ENCODE results near the gene NUP214.
"Not testable (repeated sequence)": the region's sequence is repeated elsewhere in the genome, so short reads cannot be mapped to it uniquely, and the experiment has no call there.

Gene NUP214

DNA sequence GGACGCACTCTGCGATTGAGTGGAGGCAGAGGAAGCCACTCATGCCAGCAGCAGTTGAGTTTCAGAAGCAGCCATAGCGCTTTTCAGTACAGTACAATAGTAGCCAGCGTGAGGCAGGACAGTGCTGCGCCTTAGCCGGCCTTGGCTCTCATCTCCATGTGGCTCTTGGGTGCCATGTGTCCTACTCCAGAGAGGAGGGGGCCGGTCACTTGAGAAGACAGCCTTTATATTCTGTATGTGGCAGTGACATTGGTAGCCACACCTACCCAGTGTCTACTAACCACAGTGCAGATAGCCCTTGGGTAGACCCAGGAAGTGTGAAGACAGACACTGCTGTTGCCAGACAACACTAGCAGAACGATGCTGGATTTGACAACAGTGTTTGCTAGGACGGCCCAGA, 108.6 kb downstream of the NUP214 start:
- no peak for DNase-seq (ENCODE audit: low read depth, low spot score)

DNA sequence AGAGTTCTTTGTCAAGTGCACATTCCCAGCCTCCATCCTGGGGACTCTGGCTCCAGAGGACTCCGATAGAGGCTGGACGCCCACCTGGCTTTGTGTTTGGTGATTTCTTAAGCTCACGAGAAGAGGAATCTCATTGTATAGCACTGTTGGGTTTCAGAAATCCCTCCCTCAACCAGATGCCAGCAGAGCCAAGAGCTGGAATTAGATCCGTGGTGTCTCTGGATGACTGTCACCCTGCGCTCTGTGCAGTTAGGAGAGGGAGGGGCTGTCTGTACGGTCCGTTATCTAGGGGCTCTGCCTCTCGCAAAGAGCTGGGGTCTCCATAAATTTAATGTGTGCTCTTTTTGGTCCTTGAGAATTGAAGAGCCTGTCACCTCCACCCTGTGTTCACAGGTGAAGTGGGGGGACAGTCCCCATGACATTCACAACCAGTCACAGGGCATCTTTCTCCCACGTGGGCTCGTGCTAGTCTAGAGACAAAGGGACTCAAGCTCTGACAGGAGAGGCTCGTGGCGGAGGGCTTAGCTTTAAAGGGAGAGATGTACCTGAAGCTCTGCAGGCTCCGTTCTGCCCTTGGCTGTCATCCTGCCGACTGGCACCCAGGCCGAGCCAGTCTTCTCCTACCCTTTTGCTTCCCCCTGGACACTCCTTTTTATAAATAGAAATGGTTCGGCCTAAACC, 109.6 kb downstream of the NUP214 start:
- no peak for DNase-seq (ENCODE audit: low read depth, low spot score)

GRCh38 chr9:131235480-131235851, 110.1 kb downstream of the NUP214 start:
- no peak for DNase-seq (ENCODE audit: low read depth, low spot score)

DNA sequence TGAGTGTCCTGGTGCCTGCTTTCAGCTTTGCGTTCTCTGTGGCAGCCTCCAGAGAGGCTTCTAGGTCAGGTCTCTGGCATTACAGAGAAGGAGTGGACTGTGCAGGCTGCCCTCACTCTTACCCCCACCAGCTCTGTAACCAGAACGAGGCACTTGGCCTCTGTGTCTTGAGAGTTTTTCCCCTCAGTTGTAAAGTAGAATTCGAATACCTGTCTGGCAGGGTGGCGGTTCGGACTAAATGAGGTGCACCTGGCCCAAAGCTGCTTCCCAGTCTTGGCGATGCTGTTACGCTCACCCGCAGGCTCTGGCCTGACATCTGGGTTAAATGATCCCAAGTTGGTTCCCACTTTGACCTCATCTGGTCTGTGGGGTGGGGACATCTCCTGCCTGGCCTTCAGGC, 110.8 kb downstream of the NUP214 start:
- DNase-seq (ENCODE audit: low read depth, low spot score), result no peak

DNA sequence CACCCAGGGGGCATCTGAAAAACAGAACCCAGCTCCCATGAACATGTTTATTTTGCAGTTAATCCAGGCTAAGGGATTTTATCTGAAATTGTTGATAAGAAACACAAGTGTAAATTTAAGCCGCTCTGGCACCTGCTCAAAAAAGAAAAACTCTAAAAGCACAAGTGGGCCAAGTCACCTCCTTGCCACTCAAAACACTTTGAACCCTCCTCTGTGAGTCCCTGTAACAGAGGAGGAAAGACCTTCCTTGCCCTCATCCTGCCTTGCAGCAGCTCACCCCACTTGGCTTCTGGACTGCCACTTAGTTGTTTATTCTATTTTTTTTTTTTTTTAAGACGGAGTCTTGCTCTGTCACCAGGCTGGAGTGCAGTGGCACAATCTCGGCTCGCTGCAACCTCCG, 111.4 kb downstream of the NUP214 start:
- DNase-seq (ENCODE audit: low read depth, low spot score), result no peak

- DNase-seq (ENCODE audit: low read depth, low spot score), result no peak
Observed at GRCh38 chr9:131237291-131237690, 111.9 kb downstream of the NUP214 start.

GRCh38 chr9:131237931-131238401, 112.6 kb downstream of the NUP214 start:
- no peak for DNase-seq (ENCODE audit: low read depth, low spot score)

GRCh38 chr9:131238402-131239021, 113.1 kb downstream of the NUP214 start:
- no peak for DNase-seq (ENCODE audit: low read depth, low spot score)

DNA sequence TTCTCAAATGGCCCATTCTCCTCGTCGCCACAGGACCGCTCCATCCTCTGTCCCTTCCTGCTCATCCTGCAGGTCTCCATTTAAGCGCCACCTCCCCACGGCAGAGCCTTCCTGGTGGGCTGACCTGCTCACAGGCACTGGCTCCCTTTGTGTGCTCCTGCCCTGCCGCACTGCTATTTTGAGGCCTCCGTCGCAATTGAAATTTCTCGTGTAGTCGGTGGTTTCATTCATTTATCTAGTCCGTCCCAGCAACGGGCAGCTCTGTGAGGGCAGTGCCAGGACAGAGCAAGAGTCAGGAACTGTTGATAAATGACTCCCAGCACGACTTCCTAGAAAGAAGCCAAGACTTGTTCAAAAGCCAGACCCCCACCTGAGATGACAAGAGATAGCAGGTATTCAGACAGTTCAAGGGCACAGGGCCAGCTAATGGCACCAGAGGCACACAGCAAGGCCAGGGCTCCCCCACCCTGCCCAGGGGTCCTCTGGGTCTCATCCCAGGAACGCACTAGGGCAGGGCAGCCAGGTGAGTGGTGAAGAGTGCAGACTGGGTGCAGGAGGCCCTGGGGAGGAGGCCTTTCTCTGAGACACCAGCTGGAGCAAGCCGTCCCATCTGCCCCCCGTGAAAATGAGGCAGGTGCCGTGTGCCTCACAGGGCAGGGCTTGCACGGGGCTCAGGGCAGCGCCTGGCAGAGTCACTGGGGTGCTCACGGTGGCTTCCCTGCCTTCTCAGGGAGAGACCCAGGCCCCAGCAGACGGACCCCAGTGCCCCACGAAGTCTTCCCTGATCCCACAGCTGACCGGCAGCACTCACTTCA, 114.0 kb downstream of the NUP214 start:
- DNase-seq (ENCODE audit: low read depth, low spot score), result no peak

DNA sequence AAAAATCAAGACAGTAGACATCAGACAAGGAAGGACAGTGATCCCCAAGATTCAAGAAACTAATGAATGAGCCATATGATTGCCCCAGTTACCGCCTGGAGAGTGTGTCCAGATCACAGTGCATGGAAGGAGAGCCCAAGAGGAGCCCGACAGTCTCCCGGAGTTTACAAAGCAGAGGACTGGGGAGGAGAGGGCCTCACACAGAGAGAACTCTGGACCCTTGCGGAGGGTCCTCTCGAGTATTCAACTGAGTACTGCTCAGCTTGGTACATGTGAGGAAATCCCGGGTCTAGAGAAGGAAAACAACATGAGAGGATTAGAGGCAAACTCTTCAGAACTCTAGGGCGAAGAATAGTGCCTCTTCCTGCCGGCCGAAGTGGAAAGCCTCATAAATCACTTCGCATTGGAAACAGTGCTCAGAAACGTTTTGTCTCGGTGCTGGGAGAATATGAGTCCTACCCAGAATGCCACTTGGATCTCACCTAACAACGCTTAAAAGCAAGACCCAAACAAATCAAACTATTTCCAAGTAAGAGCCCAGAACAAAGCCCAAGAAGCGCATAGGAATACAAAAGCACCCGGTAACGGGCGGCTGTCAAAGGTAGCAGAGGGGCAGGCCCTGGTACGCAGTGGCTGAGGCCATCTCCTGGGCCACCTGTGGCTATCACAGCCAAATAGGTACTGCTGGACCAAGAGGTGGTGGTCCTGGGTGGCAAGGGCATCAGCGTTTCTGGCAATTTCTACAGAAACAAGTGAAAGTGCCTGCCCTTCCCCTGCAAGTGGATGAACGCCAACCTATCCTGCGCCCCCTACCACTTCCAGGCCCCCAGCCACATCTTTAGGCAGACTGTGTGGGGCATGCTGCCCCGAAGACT, 114.9 kb downstream of the NUP214 start:
- DNase-seq (ENCODE audit: low read depth, low spot score), result no peak

GRCh38 chr9:131244331-131244730, 118.9 kb downstream of the NUP214 start:
- DNase-seq (ENCODE audit: low read depth, low spot score), result not testable (repeated sequence)

DNA sequence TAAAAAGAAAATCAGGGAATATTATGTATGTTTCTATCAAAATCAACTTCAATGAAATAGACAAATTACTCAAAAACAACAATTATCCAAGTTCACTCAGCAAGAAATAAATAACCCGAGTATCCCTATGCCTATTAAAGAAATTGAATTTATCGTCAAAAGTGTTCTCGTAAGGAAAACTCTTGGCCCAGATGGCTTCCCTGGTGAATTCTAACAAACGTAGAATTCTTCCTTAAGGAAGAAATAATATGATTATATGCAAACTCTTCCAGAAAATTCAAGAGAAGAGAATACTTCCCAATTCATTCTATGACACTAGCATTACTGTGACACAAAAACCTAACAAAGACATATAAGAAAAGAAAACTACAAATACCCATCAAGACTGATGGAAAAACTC, 121.2 kb downstream of the NUP214 start:
- no peak for DNase-seq (ENCODE audit: low read depth, low spot score)

- no peak for DNase-seq (ENCODE audit: low read depth, low spot score)
Observed at GRCh38 chr9:131252120-131252519, 126.7 kb downstream of the NUP214 start.

- DNase-seq (ENCODE audit: low read depth, low spot score), result no peak
Observed at GRCh38 chr9:131253891-131254491, 128.6 kb downstream of the NUP214 start.

DNA sequence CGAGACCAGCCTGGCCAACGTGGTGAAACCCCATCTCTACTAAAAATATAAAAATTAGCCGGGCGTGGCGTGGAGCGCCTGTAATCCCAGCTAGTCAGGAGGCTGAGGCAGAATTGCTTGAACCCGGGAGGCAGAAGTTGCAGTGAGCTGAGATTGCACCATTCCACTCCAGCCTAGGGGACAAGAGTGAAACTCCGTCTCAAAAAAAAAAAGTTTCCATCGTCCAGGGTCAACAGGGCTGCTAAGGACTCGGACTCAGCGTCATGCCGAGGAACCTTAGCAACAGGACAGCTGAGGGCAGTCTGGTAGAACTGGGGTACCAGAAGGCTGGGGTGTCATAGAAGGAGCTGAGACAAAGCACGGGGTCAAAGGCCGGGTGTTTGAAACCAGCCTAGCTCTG, 129.2 kb downstream of the NUP214 start:
- no peak for DNase-seq (ENCODE audit: low read depth, low spot score)

DNA sequence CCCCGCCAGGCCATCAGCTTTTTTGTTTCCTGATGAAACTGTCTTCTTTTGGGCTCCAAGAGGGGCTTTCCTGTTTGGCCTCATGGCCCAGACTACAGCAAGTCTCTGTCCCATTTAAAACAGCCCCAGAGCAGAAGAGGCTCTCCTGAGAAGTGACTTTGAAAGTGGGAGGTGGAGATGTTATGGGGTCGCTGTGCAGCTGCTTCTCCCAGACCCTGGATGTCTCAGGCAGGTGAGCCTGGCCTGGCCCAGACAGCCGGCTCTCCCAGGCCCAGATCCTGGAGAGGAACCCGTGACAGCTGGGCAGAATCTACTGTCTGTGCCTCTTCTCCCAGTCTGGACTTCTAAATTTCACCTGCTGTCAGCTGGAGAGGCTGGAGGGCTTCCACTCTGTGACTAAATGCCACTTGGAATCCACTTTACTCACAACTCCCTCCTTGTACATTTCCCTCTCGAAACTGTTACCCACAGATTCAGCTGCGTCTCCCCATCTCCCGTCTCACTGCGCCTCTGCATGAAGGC, 130.4 kb downstream of the NUP214 start:
- DNase-seq (ENCODE audit: low read depth, low spot score), result no peak

- no peak for DNase-seq (ENCODE audit: low read depth, low spot score)
Observed at GRCh38 chr9:131257266-131258025, 132.1 kb downstream of the NUP214 start.

DNA sequence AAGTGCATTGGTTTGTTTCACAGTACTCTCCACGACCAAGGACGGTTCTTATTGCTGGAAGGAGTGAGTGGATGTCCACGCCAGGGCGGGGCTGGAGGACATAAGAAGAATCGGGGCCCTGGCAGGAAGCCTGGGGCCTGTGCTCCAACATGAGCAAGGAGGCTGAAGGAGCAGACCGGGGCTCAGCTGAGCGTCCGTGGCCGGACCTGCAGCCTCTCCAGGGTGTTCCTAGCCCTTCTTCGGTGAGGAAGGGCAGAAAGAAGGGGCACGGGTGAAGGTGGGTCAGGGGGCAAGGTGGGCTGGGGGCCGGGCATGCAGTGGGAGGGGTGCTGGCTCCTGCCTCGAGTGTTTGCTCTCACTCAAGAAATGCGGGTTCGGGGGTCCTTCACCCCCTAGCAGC, 132.8 kb downstream of the NUP214 start:
- DNase-seq (ENCODE audit: low read depth, low spot score), result no peak

GRCh38 chr9:131258698-131259431, 133.5 kb downstream of the NUP214 start:
- DNase-seq (ENCODE audit: low read depth, low spot score), result no peak

All from iPS DF 19.7 (cell line).